Stimulated activated CD8-positive, alpha-beta memory T cell treated with anti-CD3 and anti-CD28 coated beads, Interleukin-12 subunit alpha, Interleukin-12 subunit beta, amount 100 ng/mL, for 1 hour (primary cell): Measurements from ENCODE around the gene NRXN2.
"Not testable (repeated sequence)": the region's sequence is repeated elsewhere in the genome, so short reads cannot be mapped to it uniquely, and the experiment has no call there.

ENCODE experiments used
- DNase-seq: peaks from one replicate; pipeline ENCODE4 v3.0.0-alpha.2; 2020; ENCODE audit warnings: low read depth

The NRXN2 gene

GRCh38 chr11:64721359-64721699 lies 1.7 kb downstream of the NRXN2 start:
- no peak for DNase-seq

- no peak for DNase-seq
Observed at GRCh38 chr11:64720640-64721358, 2.2 kb downstream of the NRXN2 start.

- no peak for DNase-seq
Observed at GRCh38 chr11:64720167-64720566, 2.8 kb downstream of the NRXN2 start.

GRCh38 chr11:64719406-64719805 lies 3.6 kb downstream of the NRXN2 start:
- DNase-seq = no peak

GRCh38 chr11:64718780-64719124 lies 4.2 kb downstream of the NRXN2 start:
- no peak for DNase-seq

GRCh38 chr11:64718084-64718779 lies 4.8 kb downstream of the NRXN2 start:
- DNase-seq = no peak

- no peak for DNase-seq
Observed at GRCh38 chr11:64717268-64717578, 5.8 kb downstream of the NRXN2 start.

GRCh38 chr11:64716473-64717267 lies 6.3 kb downstream of the NRXN2 start:
- no peak for DNase-seq

GRCh38 chr11:64715756-64716472 lies 7.1 kb downstream of the NRXN2 start:
- DNase-seq = no peak

GRCh38 chr11:64715110-64715509 lies 7.9 kb downstream of the NRXN2 start:
- DNase-seq = no peak

- DNase-seq = no peak
Observed at GRCh38 chr11:64714666-64715065, 8.3 kb downstream of the NRXN2 start.

- no peak for DNase-seq
Observed at GRCh38 chr11:64713781-64714363, 9.1 kb downstream of the NRXN2 start.

GRCh38 chr11:64713016-64713707 lies 9.8 kb downstream of the NRXN2 start:
- no peak for DNase-seq

- DNase-seq = no peak
Observed at GRCh38 chr11:64712430-64713015, 10.5 kb downstream of the NRXN2 start.

- no peak for DNase-seq
Observed at GRCh38 chr11:64711956-64712362, 11.0 kb downstream of the NRXN2 start.

- DNase-seq = no peak
Observed at GRCh38 chr11:64711138-64711955, 11.7 kb downstream of the NRXN2 start.

GRCh38 chr11:64710418-64711137 lies 12.4 kb downstream of the NRXN2 start:
- no peak for DNase-seq

- no peak for DNase-seq
Observed at GRCh38 chr11:64705501-64705900, 17.5 kb downstream of the NRXN2 start.

GRCh38 chr11:64703048-64703447 lies 19.9 kb downstream of the NRXN2 start:
- no peak for DNase-seq

GRCh38 chr11:64701956-64702355 lies 21.0 kb downstream of the NRXN2 start:
- DNase-seq = not testable (repeated sequence)
